SIG-M5 (cell line): ENCODE results near the gene IL20.

ENCODE experiments used
- DNase-seq: peaks from one replicate; lab custom pipeline; 2025; lab: John Stamatoyannopoulos, UW

Gene IL20

DNA sequence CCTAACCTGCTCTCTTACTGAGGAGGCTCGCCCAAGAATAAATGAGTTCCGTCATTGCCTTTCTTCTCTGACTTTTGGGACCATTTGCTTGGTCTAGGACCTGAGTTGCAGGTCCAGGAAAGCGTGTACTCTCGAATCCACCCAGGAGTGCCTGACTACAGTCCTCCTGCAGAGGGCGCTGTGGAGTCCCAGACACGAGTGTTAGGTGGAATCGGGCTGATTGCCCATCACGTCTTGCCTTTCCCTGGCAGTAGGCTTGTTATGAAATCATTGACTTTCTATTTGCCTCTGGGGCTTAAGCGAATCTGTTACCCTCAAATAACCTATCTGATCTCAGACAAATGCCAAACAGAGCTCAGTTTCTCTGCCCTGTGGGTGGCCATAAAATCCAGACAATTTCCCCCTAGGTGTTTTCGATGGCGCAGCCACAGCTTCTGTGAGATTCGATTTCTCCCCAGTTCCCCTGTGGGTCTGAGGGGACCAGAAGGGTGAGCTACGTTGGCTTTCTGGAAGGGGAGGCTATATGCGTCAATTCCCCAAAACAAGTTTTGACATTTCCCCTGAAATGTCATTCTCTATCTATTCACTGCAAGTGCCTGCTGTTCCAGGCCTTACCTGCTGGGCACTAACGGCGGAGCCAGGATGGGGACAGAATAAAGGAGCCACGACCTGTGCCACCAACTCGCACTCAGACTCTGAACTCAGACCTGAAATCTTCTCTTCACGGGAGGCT is at the start of gene IL20:
IL20 (plus strand) TSS at position 685 of the 733 bp plus-strand sequence. CDS start 230 bp downstream, outside the sequence.
- DNase-seq = no peak

GRCh38 chr1:206816390-206817287 is 48.8 kb upstream of the IL20 start:
- no peak for DNase-seq

- no peak for DNase-seq
Observed at GRCh38 chr1:206821493-206821892, 43.9 kb upstream of the IL20 start.

GRCh38 chr1:206823727-206824126 is 41.7 kb upstream of the IL20 start:
- no peak for DNase-seq

- peak; percentile 29 for DNase-seq
Observed at GRCh38 chr1:206824331-206824730, 41.1 kb upstream of the IL20 start.

GRCh38 chr1:206826394-206826793 is 39.0 kb upstream of the IL20 start:
- DNase-seq = no peak

GRCh38 chr1:206828061-206828460 is 37.4 kb upstream of the IL20 start:
- DNase-seq = no peak

DNA sequence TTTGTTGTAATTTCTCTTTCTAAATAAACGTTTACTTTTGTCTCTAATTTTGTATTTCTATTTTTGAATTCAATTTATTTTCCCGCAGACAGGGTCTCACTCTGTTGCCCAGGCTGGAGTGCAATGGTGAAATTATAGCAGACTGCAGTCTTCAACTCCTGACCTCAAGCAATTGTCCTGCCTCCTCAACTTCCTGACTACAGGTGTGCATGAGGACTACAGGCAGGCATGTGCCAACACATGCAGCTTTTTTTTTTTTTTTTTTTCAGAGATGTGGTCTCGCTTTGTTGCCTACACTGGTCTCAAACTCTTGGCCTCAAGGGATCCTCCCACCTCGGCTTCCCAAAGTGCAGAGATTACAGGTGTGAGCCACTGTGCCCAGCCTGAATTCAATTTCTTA is 36.7 kb upstream of the IL20 start:
- no peak for DNase-seq

DNA sequence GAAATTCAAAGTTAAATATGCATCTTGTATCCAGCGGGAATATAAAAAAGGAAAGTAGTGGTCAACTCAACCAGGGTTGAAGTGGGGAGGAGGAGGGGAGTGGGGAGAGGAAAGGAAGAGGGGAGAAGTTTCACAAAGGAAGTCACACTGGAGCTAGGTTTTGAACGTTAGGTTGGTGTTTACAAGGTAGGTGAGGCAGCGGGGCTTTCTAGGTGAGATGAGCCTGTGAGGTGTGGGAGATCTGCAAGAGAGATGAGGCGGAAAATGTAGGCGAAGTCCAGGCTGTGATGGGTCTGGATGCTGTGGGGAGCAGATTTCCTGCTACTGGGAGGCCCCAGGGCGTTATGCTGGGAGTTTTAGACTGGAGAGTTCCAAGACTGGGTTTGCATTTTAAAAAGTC is 36.1 kb upstream of the IL20 start:
- no peak for DNase-seq

DNA sequence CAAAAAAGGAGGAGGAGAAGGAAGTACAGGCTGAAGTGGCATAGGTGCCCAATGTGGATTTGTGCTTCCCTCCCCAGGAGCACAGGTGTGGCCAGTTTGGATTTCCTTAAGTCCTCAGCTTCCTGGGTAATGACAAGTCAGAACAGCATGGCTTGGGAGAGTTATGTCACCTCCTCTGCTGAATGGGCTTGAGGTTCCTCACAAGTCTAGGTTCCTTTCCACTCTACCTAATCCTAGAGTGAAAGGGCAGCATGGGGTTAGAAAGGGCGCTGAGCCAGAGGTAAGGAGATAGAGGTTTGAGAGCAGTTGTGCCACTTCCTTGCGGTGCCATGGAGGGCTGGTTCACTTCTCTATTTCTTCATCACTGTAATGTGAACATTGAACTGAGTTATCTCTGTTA is 35.5 kb upstream of the IL20 start:
- peak; percentile 37 for DNase-seq

GRCh38 chr1:206831650-206832049 is 33.8 kb upstream of the IL20 start:
- DNase-seq = no peak

- DNase-seq = no peak
Observed at GRCh38 chr1:206832352-206832880, 33.0 kb upstream of the IL20 start.

- DNase-seq = peak; percentile 73
Observed at GRCh38 chr1:206833106-206833680, 32.2 kb upstream of the IL20 start.

DNA sequence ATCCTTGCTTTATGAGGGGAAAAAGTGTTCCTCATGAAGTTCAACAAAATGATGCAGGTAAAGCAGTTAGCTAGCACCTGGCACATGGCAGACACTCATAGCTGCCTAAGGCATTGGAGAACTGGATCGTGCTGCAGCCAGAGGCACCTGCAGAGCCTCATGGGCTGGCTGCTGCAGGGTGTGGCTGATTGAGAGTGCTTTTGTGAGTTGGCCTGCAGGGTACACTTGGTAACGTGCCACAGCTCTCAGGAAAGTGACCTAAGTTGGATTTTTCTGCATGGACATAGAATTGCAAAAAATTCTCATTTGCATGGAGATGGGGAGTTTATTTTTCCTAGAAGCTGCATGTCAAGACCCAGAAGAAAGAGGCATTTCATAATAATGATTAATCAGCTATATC is 31.6 kb upstream of the IL20 start:
- no peak for DNase-seq

DNA sequence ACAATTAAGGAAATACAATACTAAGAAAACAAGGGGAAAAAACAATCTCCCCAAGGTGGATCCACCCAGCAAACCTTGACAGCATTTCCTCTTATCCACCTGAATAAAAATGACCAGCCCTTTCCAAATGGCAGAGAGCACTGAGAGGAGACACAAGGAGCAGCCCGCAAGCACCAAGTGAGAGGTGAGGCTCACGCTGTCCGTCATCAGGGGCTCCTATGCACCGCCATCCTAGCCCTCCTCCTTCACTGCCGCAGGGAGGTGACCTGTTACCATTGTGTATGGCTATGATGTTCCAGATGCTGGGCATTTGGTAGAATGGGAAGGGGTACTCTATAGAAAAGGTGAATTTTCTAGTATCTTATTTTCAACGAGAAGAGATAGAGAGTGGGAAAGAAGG is 31.2 kb upstream of the IL20 start:
- no peak for DNase-seq

- peak; percentile 76 for DNase-seq
Observed at GRCh38 chr1:206834711-206835110, 30.7 kb upstream of the IL20 start.

DNA sequence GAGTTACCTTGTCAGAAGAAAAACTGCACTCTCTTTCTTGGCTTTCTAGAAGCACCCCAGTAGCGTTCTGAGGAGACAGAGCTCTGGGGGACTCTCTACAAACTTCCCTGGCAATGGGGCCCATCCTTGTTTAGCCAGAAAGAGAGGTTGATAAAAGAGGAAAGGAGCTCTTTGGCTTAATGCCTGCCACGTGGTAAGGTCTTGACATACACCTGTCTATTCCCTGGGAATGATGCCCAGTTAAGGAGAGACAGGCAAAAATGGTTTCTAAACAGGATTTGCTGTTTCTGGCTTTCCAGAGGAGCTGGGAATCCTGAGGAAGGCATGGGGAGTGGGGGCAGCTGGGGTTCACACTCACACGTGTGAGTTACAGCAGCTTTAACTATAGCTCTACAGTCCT is 30.2 kb upstream of the IL20 start:
- no peak for DNase-seq

DNA sequence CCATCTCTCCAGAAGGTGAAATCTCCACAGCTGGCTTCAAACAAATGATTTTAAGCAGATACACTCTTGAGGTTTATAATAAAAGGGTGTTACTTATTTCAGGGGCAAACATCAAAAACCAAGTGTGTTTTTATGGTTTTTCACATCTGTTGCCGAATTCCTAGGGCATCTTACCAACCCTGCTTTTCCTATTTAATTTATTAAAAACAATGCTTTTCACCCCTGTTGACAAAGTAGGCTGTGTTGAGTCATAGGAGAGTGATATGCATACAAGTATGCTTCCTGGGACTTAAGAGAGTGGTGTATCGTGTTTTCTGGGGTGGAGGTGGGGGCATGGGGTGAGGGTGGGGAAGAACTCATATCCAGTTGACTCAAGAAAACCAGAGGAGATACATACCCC is 29.3 kb upstream of the IL20 start:
- no peak for DNase-seq

GRCh38 chr1:206839006-206839560 is 26.3 kb upstream of the IL20 start:
- DNase-seq = no peak

- no peak for DNase-seq
Observed at GRCh38 chr1:206839857-206840256, 25.6 kb upstream of the IL20 start.

DNA sequence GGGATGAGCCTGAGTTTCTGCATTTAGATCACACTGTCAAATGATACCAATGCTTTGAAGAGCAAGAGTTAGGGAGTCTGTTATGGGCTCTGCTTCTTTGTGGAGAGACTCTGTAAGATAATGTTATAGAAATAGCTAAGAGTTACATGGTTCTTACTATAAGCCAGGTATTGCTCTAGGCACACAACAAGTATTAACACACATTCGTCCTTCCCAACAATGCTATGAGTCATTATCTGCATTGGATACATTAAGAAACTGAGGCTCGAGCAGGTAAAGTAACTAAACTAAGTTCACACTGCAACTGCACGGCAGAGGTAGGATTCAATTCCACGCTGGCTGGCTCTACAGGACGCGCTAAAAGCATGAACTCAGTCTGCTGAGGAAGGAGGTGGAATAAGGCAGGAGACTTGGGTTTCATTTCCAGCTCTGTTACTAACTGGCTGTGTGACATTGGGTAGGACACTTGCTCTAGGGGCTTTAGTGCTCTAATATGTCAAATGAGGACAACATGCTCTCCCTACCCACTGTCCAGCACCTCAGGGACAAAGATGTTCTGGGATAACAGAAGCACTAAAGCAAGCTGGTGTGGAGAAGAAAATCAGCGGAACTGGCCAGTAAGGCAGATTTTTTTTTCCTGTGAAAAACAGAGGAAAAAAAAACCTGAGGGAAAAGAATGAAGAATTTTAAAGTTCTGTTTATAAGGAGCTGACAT is 23.7 kb upstream of the IL20 start:
- no peak for DNase-seq

- no peak for DNase-seq
Observed at GRCh38 chr1:206842854-206843253, 22.6 kb upstream of the IL20 start.
